GM21825 (cell line): ENCODE results near the gene ENAH.
"Not testable (repeated sequence)": the region's sequence is repeated elsewhere in the genome, so short reads cannot be mapped to it uniquely, and the experiment has no call there.

Experiments
- ATAC-seq: cut with Tn5 transposase; IDR thresholded peaks from one replicate; pipeline ENCODE4 v1.9.1; 2021; ENCODE audit warnings: mild to moderate bottlenecking, moderate library complexity; ENCODE audit not compliant: unreplicated experiment

The ENAH gene

DNA sequence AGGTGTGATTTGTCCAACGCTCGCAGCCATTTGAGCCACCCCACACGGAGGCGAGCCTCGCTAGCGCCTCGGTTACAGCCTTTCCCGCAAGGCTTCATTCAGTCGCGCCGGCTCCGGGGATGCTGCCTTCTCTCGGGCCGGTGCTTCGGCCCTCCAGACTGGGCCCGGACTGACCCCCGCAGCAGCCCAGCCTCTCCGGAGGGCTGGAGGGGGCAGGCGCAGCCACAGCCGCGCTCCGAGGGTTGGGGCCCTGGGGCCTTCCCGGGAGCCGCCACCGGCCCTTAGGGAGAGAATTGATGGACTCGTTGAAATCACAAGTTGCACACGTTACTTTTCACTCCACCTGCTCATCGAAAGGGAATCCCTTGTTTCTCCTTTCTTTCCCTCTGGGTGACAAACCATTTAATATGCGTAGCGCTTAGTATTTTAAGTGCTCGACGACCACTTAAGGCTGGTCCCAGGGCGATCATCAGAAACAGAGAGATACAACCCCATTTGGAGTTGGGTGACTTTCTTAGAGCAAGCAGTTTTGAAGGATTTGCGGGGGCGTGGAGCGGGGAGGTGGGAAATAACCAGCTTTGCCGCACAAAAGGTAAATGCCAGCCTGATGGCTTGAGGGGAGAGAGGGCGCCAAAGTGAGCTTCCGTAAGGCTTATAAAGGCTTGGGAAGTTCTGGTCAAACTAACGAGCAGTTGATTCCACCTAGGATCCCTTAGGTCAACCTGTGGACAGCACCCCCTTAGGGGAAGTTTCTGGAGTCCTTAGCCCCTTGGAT lies 24.6 kb upstream of the ENAH start:
- ATAC-seq: no peak

DNA sequence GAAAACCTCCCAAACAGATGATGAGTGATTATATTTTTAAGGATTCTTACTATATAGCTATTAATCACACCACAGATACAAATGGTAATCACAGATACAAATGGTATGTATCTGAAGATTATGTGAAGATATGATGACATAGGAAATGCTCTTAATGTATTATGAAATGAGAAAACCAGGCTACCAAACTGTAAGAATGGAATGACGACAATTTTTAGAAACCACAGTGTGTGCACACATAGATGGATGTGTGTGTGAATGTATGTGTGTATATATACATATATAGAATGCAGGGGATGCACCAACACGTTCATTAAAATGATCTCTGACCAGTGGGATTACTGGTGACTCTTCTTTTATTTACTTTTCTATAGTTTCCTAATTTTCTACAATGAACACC lies 21.5 kb upstream of the ENAH start:
- ATAC-seq: no peak

DNA sequence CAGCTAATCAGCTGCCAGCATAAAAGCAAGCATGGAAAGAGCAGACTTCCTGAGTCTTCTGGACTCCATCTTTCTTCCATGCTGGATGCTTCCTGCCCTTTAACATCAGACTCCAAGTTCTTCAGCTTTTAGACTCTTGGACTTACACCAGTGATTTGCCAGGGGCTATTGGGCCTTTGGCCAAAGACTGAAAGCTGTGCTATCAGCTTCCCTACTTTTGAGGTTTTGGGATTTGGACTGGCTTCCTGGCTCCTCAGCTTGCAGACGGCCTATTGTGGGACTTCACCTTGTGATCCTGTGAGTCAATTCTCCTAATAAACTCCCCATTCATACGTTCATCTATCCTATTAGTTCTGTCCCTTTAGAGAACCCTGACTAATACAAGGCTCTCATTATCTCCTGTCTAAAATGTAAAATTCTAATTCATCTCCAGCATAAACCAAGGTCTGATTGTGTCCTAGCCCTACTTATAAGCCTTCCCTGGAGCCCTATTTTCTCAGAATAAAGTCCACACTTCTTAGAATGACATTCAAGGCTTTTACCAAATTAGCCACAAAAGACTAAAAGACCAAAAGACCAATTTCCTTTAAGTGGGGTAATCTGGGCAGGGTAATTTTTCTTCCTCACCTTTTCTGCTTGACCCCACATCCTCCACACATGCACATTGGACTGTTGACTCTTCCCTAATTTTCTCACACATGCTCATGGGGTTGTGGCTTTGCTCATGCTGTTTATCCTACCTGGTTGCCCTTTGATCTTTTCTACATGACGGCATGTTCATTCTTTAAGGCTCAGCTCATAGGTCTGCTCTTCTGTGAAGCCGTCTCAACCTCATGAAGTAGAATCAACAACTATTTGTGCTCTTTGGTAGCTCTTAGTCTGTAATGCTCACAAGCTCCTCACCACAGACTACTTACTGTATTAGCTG lies 18.1 kb upstream of the ENAH start:
- ATAC-seq: no peak

- ATAC-seq: no peak
Measured at GRCh38 chr1:225670356-225670755, 17.4 kb upstream of the ENAH start.

DNA sequence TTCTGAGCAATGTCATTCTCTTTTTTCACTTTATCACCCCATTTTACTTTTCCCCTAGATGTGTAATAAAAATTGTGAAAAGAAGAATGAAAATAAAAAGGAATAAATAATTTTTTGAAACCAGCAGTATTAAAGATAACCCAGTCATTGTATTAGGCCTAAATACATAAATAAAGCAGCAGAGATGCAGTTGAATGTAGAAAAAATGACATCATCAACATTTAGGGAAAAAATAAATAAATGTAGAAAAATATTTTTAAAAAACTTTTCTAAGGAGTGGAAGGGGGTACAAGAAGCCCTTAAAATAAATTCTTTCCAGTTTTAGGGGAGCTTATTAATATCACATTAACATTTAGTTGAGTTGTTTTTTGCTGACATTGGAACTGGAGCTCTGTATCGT lies 15.3 kb upstream of the ENAH start:
- ATAC-seq: no peak

DNA sequence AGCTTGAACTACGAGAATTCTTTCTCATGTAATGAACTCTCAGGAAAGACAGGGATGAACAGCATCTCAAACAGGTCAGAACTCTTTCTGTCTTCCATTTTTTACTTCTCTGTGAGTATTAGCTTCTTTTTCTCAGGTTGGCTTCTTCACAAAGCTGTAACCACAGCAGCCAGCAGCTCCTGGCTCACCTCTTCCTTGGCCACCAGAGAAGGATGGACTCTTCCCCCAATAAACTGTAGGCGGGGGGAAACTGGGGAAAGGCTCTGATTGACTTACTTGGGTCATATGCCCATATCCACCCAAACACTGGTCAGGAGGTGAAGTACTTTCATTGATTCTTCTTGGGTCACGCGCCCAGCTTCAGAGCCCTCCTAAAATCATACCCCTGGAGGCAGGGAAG lies 14.4 kb upstream of the ENAH start:
- no peak for ATAC-seq

DNA sequence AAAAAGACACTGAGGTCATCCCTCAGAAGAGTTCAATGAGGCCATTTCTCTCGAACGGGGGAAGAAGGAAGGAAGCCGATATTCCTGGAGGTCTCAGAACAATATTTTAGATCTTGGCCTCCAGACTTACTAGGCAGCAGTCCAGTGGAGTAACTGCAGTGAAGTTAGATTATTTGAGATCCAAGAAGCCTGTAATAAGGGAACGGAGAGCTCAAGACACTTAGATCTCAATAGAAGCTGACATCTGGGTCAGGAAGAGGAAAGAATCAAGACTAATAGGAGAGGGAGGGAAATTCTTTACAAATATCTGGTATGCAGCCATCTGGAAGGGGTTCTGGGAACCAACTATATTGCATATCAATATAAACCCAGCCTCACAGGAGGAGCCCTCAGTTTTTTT lies 13.6 kb upstream of the ENAH start:
- ATAC-seq: no peak

- no peak for ATAC-seq
Measured at GRCh38 chr1:225664762-225665161, 11.8 kb upstream of the ENAH start.

DNA sequence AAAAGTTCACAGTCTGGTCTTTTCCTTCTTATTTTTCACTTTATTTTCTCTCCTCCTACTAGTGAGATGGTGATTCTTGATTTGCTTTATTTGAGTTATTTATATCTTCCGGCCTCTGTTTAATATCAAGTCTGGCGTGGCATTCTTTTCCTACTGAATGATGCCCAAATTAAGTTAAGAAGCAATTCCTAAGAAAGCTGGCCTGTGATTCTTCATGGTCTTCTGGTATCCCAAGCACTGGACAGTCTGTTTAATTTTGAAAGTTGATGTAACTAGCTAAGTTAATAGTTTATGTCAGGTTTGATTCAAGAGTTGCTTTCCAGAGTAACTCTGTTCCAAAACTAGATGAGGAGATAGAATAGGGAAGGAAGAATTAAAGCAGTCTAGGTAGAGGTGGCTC lies 9.2 kb upstream of the ENAH start:
- ATAC-seq: no peak

DNA sequence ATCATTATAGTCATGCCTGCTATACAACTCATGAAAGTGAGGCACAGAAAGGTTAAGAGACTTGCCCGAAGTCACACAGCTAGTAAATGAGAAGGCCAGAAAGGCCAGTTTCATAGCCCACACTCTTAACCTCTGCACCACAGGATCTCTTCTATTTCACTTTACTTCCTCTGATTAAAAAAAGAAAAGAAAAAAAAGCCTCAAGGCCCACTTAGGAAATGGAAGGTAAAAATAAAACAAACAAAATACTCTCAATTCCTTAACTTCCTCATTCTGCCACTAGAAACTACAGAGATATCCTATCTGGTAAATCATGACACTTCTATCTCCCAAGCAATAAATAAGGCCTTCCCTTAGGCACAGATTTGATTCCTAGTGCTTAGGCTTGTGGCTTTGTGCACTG lies 7.6 kb upstream of the ENAH start:
- no peak for ATAC-seq

DNA sequence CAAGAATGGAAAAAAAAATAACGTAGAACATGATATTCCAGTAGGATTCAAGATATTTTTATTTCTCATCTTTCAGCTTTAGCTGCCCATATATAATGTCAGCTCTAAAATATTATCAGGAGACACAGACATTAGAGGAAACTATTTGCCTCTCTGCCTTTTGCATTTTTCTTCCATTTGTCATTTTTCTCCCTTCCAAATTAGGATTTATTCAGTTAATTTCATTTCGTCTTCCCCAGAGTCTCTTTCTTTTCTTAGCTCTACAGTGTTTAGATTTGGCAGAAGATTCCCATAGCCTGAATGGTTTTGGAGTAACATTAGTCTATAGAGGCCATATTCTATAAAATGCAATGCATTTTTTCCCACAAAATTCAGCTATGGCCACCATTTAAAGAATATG lies 5.1 kb upstream of the ENAH start:
- ATAC-seq: no peak

- ATAC-seq: no peak
Measured at GRCh38 chr1:225657462-225657989, 4.6 kb upstream of the ENAH start.

- not testable (repeated sequence) for ATAC-seq
Measured at GRCh38 chr1:225656259-225656655, 3.3 kb upstream of the ENAH start.

- no peak for ATAC-seq
Measured at GRCh38 chr1:225655509-225656258, 2.8 kb upstream of the ENAH start.

GRCh38 chr1:225654688-225655508 lies 2.0 kb upstream of the ENAH start:
- ATAC-seq: no peak

- ATAC-seq: no peak
Measured at GRCh38 chr1:225654277-225654597, 1.3 kb upstream of the ENAH start.

GRCh38 chr1:225653463-225654276 lies 747 bp upstream of the ENAH start:
- ATAC-seq: no peak

GRCh38 chr1:225651872-225652728 lies 823 bp downstream of the ENAH start:
- ATAC-seq: no peak
